Measurements from ENCODE around the gene DNHD1. TPM values are rescaled to one million over a fixed set of nuclear protein-coding genes. Genes with fewer than 3 reads are reported as not detected.

Gene DNHD1
- total RNA-seq, 3 donors from 2014 or later, result 12.9 to 17.7 (median 15.5) TPM

DNA sequence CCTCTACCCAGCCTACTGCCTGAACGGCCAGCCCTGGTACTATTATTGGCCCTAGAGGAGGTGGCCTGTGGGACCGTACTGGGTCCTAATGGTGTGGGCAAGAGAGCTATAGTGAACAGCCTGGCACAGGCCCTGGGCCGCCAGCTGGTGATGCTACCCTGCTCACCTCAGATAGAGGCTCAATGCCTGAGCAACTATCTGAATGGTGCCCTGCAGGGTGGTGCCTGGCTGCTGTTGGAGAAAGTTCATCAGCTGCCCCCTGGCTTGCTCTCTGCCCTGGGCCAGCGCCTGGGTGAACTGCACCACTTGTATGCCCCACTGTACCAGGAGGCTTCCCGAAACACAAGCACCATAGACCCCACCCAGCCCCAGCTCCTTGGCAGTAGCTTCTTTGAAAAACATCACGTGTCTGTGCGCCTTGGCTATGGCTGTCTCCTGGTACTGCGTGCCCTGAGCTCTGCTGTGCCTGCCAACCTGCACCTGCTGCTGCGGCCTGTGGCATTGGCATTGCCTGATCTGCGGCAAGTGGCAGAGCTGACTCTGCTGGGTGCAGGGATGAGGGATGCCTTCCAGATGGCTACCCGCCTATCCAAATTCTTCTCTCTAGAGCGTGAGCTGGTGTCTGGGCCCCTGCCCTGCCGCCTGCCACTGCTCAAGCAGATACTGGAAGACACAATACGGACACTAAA lies 49.0 kb downstream of the DNHD1 start:
- H3K9me3 ChIP-seq, result no peaks in the 10 kb centered on the region
- ATAC-seq, result peak; percentile 10
- intact Hi-C loops (cut with DNase I, micrococcal nuclease), result loop anchor here in 1 of 2 donors (10.0 kb wide), 1 partner anchor 49 kb away; no protein-coding TSS in a partner anchor
- H3K4me3 ChIP-seq, result no peak overlapping the region
- H3K36me3 ChIP-seq (ENCODE audit: low read depth), result no peaks in the 10 kb centered on the region
- no peaks in the 10 kb centered on the region for H3K4me1 ChIP-seq (ENCODE audit: low read depth)
- TF ChIP-seq, protein P1, sequence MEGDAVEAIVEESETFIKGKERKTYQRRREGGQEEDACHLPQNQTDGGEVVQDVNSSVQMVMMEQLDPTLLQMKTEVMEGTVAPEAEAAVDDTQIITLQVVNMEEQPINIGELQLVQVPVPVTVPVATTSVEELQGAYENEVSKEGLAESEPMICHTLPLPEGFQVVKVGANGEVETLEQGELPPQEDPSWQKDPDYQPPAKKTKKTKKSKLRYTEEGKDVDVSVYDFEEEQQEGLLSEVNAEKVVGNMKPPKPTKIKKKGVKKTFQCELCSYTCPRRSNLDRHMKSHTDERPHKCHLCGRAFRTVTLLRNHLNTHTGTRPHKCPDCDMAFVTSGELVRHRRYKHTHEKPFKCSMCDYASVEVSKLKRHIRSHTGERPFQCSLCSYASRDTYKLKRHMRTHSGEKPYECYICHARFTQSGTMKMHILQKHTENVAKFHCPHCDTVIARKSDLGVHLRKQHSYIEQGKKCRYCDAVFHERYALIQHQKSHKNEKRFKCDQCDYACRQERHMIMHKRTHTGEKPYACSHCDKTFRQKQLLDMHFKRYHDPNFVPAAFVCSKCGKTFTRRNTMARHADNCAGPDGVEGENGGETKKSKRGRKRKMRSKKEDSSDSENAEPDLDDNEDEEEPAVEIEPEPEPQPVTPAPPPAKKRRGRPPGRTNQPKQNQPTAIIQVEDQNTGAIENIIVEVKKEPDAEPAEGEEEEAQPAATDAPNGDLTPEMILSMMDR (IDR thresholded peaks at IDR 0.05), result no peak
- DNase-seq, result no peak

DNA sequence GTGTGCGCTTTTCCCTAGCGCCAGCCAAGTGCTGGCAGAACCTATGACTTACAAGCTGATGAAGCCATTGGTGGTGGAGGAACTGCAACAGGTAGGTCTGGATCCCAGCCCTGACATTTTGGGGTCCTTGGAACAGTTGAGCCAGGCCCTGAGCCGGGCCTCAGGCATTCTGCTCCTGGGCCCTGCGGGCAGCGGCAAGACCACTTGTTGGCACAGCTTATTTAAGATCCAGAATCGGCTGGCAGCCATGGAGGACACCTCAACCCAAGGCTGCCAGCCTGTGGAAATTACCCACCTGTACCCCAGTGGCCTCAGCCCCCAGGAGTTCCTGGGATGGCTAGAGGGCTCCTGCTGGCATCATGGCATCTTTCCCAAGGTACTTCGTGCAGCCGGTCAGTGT lies 49.7 kb downstream of the DNHD1 start:
- Histone ChIP-seq H3K4me1 (ENCODE audit: low read depth) (no peaks in the 10 kb centered on the region), H3K9me3 (no peaks in the 10 kb centered on the region), H3K4me3 (no peak overlapping the region), H3K36me3 (ENCODE audit: low read depth) (no peaks in the 10 kb centered on the region)
- DNase-seq (no peak), ATAC-seq (no peak)
- TF ChIP-seq, protein P1 (IDR thresholded peaks at IDR 0.05), result no peak
- intact Hi-C loops (cut with DNase I, micrococcal nuclease), result loop anchor here in 1 of 2 donors (10.0 kb wide), 1 partner anchor 48 kb away; no protein-coding TSS in a partner anchor

DNA sequence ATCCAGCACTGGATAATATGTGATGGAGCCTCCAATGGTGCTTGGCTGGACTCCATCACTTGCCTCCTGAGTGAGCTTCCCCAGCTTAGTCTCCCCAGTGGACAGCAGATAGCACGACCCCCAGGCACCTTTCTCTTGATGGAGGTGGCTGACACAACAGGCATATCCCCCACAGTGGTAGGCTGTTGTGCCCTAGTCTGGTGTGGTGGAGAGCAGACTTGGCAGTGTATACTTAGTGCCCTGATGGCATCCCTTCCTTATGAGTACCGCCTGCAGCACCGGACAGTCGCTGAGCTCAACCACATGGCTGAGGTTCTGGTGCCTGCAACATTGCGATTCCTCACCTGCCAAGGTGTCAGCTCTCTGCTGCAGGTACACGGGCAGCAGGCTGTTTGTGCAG lies 50.1 kb downstream of the DNHD1 start:
- Histone ChIP-seq H3K4me3 (no peak overlapping the region), H3K36me3 (ENCODE audit: low read depth) (no peaks in the 10 kb centered on the region), H3K4me1 (ENCODE audit: low read depth) (no peaks in the 10 kb centered on the region), H3K9me3 (no peaks in the 10 kb centered on the region)
- no peak for DNase-seq
- intact Hi-C loops (cut with DNase I, micrococcal nuclease), result loop anchor here in 1 of 2 donors (10.0 kb wide), 1 partner anchor 48 kb away; no protein-coding TSS in a partner anchor
- no peak for ATAC-seq
- TF ChIP-seq, protein P1 (IDR thresholded peaks at IDR 0.05), result no peak

DNA sequence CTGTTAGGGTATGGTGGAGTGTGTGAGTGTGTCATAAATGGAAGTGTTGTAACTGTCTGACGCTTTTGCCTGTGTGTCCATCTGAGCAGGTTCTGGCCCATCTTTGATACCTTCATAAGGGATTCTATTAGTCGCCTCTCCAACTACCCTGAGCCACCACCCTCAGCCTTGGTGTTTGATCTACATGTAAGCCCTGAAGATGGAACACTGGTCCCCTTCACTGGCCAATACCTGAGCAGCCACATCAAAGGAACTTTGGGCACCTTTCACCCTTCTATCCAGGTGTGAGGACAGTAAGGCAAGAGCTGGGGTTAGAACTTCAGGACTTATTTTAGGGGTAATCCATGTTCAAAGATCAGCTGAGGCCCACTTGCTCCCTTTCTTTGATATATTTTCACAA lies 51.0 kb downstream of the DNHD1 start:
- Histone ChIP-seq H3K4me1 (ENCODE audit: low read depth) (no peaks in the 10 kb centered on the region), H3K36me3 (ENCODE audit: low read depth) (no peaks in the 10 kb centered on the region), H3K4me3 (no peak overlapping the region), H3K9me3 (no peaks in the 10 kb centered on the region)
- DNase-seq (no peak), ATAC-seq (no peak)
- TF ChIP-seq, protein P1 (IDR thresholded peaks at IDR 0.05), result no peak
- intact Hi-C loops (cut with DNase I, micrococcal nuclease), result loop anchor here in 1 of 2 donors (10.0 kb wide), 1 partner anchor 47 kb away; no protein-coding TSS in a partner anchor

DNA sequence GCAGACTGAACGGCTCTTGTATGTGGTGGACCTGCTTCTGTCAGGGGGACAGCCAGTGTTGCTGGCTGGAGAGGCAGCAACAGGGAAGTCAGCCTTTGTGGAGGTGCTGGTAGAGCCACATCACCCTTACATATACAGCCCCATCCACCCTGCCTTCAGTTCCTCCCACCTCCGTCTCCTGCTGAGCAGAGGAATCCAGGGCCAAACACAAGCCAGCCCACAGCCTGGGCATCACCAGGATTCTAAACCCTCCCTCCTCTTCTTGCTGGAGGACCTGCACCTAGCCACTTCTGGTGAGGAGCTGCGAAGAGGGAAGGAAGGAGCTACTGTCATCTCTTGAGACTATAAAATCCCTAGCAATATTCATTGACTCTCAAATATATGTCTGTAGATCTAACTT lies 51.6 kb downstream of the DNHD1 start:
- Histone ChIP-seq H3K4me3 (no peak overlapping the region), H3K36me3 (ENCODE audit: low read depth) (no peaks in the 10 kb centered on the region), H3K4me1 (ENCODE audit: low read depth) (no peaks in the 10 kb centered on the region), H3K9me3 (no peaks in the 10 kb centered on the region)
- TF ChIP-seq, protein P1 (IDR thresholded peaks at IDR 0.05), result no peak
- DNase-seq (no peak), ATAC-seq (no peak)
- intact Hi-C loops (cut with DNase I, micrococcal nuclease), result loop anchor here in 1 of 2 donors (10.0 kb wide), 1 partner anchor 46 kb away; no protein-coding TSS in a partner anchor

Data from mucosa of descending colon (tissue), 3 donors.